Posterior cingulate gyrus (tissue), 11 donors: ENCODE measurements around the gene ZNF782.
"Not testable (repeated sequence)": the region's sequence is repeated elsewhere in the genome, so short reads cannot be mapped to it uniquely, and the experiment has no call there.

Experiments
- DNase-seq, 10 donors: peaks; one replicate each; pipeline versions ENCODE4 v3.0.0 to v3.0.0-alpha.2; 2020 to 2021; ENCODE audit warnings: mixed read lengths in 3 of 10
- intact Hi-C: fragments of 100-400 bp; cut with DNase I; formaldehyde crosslinking; loops from one replicate; pipeline ENCODE4 v1.15.1; 2023

Gene ZNF782

DNA sequence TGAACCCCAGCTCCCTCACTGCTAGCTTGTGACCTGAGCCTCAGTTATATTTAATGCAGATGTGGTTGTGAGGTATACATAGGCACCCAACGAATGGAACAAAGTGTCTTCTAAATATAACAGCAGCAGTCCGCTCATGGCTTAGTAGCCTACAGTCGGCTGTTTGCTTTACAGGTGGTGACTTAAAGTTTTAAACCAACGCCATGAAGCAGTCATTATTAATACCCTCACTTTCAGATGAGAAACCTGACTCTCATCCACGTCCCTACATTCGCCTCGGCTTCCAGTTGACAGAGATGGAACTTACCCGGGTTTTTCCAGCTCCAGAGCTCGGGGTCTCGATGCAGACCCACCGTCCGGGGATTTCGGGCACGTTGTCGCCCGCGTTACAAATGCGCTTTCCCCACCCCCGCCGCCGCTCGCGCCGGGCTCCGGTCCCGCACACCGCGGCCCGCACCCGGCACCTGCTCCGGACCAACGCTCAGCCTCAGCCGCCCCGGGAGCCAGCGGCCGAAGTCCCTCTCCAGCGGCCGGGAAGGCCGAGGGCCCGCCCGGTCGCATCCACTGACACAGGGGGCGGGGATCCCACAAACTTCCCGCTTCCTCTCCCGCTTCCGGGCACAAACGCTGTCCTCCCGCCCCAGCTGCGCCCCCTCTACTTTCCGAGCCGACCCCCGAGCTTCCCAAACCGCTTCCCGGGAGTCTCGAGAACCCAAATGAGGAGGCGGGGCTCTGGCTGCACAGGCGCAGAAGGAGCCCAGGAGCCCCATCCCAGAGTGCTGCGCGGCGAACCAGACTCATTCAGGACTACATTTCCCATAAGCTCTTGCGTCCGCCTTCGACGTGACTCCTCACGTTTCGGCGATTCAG is at the start of gene ZNF782:
ZNF782 (minus strand) TSS at position 734 of the 870 bp plus-strand sequence. CDS start 2,553 bp downstream, outside the sequence.
- peak; percentile 86 to 99 (median 93) for DNase-seq
- intact Hi-C loops = loop anchor here (10.0 kb wide), 1 partner anchor 761 kb away; no protein-coding TSS in a partner anchor

DNA sequence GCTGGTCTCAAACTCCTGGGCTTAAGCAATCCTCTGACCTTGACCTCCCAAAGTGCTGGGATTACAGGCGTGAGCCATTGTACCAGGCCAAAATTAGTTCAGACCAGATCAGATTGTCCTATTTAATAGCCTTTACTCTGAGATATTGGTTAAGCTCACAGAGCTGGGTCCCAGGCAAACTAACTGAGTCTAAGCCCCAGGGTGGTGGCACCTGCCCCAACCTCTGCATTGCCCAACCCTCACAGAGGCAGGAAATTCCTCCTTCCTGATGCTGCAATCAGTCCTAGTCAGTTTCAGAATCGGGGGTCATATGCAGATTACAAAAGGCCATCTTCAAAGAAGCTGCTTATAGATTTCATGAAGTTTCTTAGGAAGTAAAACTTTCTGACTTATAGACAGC is 45.7 kb upstream of the ZNF782 start:
- intact Hi-C loops, DNase-seq: not testable (repeated sequence)

DNA sequence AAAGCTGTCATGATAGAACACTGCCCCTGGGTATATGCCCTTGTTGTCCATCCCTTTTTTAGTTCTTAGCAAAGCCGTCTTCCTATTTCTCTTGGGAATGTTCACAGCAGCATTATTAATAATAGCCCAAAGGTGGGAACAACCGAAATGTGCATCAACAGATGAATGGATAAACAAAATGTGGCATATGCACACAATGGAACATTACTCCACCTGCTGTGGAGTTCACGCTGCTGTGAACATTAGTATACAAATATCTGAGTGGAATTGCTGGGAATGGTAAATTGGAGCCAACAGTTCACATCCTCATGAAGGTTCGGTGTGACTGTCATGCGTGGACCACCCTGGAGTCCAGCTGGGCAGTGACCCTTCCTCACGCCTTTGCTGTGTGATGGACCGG is 37.8 kb upstream of the ZNF782 start:
- DNase-seq = no peak
- intact Hi-C loops = no loop called here

DNA sequence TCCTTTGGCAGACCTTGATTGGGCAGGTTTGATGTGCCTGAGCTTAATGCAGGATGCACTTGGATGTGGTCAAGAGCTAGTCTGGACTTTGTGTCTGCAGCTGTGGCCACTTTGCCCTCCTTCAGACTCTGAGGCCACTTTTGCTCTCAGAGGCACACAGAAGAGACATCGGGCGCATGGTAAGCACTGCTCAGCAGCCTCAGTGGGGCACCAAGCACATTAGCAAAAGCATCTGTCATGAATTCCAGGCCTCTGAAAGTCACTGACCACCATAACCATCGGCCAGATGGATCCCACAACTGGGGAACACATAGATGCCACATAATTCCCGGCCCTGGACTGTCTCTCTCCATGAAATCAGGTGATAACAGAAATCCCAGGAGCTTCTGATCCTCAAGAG is 34.3 kb upstream of the ZNF782 start:
- DNase-seq = no peak
- intact Hi-C loops = no loop called here

GRCh38 chr9:96885424-96885823 is 31.1 kb upstream of the ZNF782 start:
- intact Hi-C loops = no loop called here
- DNase-seq = no peak

- no peak for DNase-seq
- intact Hi-C loops = no loop called here
Observed at GRCh38 chr9:96884443-96884842, 30.1 kb upstream of the ZNF782 start.

DNA sequence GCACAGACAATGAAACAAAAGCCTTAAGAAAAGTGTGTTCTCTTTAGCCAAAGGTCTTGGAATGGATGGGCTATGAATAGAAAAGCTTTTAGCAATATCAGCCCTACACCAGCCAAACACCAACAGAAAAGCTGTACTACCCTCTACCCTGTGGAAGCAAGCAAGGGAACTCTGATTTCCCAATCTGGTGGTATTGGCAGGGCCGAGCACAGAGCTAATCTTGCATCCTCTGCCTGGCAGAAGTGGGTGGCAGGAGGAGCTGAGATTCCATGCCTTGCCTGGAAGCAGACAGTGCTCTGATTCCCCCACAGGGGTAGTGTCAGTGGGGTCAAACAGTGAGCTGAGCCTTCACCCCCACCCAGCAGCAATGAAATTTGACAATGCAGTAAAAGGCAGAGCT is 29.6 kb upstream of the ZNF782 start:
- intact Hi-C loops = no loop called here
- no peak for DNase-seq

DNA sequence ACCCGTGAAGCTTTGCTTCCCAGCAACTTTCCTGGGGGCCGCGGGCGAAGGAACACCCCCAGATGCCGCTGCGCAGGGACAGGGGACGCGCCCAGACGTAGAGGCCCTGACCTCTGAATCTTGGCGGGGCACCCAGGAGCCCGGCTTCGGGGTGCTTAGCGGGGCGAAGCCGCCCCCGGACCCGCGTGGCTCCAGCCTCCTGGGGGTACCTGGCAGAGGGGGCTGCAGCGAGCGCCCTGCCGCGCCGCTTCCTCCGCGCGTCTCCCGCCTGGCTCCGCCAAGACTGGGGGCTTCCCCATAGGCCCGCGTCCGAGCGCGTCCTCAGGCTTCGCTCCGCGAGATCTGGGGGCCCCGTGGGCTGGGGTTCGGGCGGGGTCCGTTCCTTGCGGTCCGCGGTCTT is 23.0 kb upstream of the ZNF782 start:
- peak in 2 of 10 donors; percentile 72 to 79 for DNase-seq
- intact Hi-C loops = no loop called here

DNA sequence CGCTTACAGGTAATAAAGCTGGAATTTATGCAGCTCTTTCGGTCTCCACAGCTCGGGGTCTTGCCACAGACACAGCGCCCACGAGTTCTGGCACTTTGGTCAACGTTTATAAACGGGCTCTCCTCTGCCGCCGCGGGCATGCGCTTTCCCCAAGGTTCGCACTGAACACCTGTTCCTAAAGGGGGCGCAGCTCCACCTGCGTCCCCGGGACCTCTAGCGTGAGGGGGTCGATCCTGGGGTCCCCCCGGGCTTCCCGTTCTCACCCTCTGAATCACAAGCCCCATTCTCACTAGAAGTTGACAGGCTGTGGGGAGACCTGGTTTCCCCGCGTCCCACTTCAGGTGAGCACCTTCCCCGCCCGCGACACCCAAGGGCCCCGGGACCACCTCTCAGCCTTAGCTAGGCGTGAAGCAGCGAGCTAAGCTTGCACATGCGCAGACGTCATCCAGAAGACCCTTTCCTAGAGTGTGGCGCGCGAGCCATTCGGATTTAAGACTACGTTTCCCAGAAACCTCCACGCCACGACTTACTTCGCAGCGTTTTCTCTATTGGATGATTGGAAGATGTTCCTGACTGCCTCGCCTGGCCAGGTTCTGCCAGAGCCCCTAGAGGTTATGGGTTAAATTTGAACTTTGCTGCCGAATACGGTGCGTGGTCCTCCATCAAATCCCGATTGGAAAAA is 21.3 kb upstream of the ZNF782 start:
- intact Hi-C loops = no loop called here
- peak; percentile 41 to 94 (median 66) for DNase-seq

- DNase-seq = no peak
- intact Hi-C loops = no loop called here
Observed at GRCh38 chr9:96874947-96875460, 20.7 kb upstream of the ZNF782 start.

GRCh38 chr9:96874201-96874785 is 20.0 kb upstream of the ZNF782 start:
- intact Hi-C loops = no loop called here
- DNase-seq = no peak

- no peak for DNase-seq
- intact Hi-C loops = no loop called here
Observed at GRCh38 chr9:96871176-96871575, 16.9 kb upstream of the ZNF782 start.

DNA sequence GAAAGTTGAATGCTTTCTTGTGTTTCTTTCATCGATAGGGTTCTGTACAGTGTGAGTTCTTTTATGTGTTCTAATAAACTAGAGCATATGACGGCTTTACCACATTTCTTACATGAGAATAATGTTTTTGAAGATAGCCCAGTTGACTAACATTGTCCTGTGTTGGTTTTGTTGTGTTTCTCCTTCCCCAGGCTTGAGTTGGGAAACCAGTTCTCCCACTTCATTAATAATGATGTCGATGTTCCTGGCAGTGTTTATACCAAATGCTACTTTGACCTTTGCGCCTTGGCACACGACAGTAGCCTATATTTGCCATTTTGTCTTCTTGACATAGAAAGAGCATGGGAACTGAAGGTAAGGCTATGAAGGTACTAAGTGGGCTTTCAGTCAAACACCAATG is 14.4 kb upstream of the ZNF782 start:
- no peak for DNase-seq
- intact Hi-C loops = no loop called here

DNA sequence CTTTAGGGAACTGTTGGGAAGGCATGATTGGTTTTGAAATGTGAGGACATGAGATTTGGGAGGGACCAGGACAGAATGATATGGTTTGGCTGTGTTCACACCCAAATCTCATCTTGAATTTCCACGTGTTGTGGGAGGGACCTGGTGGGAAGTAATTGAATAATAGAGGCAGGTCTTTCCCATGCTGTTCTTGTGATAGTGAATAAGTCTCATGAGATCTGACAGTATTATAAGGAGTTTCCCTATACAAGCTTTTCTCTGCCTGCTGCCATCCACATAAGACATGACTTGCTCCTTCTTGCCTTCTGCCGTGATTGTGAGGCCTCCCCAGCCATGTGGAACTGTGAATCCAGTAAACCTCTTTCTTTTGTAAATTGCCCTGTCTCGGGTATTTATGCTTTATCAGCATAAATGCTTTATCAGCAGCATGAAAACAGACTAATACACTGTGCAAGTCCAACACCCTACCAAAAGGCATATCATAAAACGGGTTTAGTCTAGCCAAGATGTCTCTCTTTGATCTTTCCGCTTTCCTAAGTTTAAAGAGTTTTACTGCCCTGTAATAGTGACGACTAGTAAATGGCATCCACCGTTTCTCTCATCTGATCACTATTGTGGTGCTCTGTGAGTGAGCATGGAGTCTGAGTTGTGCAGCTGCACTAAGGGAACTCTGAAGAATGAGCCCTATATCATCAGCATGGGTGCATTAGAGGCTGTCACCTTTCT is 12.9 kb upstream of the ZNF782 start:
- intact Hi-C loops = no loop called here

DNA sequence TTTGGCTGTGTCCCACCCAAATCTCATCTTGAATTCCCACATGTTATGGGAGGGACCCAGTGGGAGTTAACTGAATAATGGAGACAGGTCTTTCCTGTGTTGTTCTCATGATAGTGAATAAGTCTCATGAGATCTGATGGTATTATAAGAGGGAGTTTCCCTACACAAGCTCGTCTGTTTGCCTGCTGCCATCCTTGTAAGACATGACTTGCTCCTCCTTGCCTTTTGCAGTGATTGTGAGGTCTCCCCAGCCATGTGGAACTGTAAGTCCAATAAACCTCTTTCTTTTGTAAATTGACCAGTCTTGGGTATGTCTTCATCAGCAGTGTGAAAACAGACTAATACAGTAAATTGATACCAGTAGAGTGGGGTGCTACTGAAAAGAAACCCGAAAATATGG is 10.9 kb upstream of the ZNF782 start:
- DNase-seq, intact Hi-C loops: not testable (repeated sequence)

More for the DNA sequence above, 12.9 kb upstream of the ZNF782 start:
- no peak for DNase-seq

DNA sequence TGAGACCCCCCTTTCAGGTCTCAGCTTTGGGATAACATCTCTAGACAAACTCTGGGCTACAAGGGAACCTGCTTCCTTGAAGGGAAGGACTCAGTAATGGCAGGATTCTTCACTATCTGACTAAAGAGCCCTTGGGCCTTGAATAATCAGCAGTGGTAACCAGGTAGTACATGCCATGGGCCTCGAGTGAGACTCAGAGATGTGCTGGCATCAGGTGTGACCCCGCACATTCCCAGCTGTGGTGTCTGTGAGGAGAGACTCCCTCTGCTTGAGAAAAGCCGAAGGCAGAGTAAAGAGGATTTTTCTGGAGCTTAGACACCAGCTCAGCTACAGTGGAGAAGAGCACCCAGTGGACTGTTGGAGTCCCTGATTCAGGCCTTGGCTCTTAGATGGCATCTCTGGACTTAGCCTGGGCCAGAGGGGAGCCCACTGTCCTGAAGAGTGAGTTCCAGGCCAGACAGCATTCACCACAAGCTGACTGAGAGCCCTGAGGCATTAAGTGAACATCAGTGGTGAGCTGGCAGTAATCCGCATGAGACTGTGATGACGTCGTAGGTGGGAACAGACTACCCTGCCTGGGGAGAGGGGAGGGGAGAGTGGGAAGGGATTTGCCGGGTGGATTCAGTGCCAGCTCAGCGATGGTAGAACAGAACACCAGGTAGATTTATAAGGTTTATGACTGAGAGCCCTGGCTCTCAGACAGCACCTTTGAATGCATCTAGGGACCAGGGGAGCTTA is 5.3 kb upstream of the ZNF782 start:
- intact Hi-C loops = loop anchor here (5.0 to 10.0 kb wide), 2 partner anchors 538 to 755 kb away; no protein-coding TSS in a partner anchor
- DNase-seq = no peak

GRCh38 chr9:96858670-96859069 is 4.4 kb upstream of the ZNF782 start:
- intact Hi-C loops = loop anchor here (5.0 to 10.0 kb wide), 2 partner anchors 539 to 756 kb away; no protein-coding TSS in a partner anchor
- DNase-seq = no peak

DNA sequence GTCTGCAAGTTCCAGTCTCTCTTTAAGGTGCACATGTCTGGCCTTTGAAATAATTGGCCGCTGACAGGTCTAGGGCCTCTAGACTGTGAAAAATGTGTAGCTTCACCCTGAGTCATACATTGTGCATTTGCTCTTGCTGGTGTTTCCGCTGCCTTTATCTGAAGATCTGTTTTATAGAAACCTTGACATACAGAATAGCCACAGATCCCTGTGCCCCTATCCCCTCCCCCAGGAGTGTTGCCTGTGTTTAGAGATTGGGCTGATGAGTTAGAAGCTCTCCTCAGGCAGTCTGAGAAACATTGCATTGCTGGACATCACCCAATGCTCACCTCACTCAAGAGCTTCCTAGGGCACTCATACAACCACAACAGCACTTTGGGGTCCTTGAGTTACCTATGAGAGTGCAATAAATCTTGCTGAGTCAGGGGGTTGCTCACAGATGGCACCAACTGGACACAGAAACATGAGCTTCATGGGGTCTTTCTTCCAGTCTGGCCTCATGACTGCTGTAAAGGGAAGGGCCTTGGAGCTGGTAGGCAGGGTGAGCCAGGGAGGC is 3.8 kb upstream of the ZNF782 start:
- intact Hi-C loops = loop anchor here (5.0 to 10.0 kb wide), 2 partner anchors 539 to 757 kb away; no protein-coding TSS in a partner anchor
- no peak for DNase-seq
